NAMALWA (cell line): Measurements from ENCODE around the gene TRIM2.

Experiments used
- DNase-seq: peaks from one replicate; pipeline ENCODE4 v3.0.0-alpha.2; 2015; ENCODE audit warnings: low spot score

TRIM2 gene

GRCh38 chr4:153332936-153333335, 128.7 kb downstream of the TRIM2 start:
- DNase-seq, result no peak

- DNase-seq, result no peak
These were observed 129.6 kb downstream of the TRIM2 start for GRCh38 chr4:153333874-153334273.

GRCh38 chr4:153335665-153336064, 131.4 kb downstream of the TRIM2 start:
- no peak for DNase-seq

- DNase-seq, result no peak
These were observed 133.4 kb downstream of the TRIM2 start for GRCh38 chr4:153337686-153338085.

- DNase-seq, result peak; percentile 73
These were observed 137.4 kb downstream of the TRIM2 start for GRCh38 chr4:153341575-153342090.

GRCh38 chr4:153342751-153343552, 138.7 kb downstream of the TRIM2 start:
- peak; percentile 60 for DNase-seq

GRCh38 chr4:153344131-153345011, 140.1 kb downstream of the TRIM2 start, which contains the start of gene MND1:
Gene MND1 (plus strand): TSS chr4:153344688. CDS start chr4:153344738, 50 bp downstream.
- peak; percentile 93 for DNase-seq

- peak; percentile 93 for DNase-seq
These were observed 141.1 kb downstream of the TRIM2 start for GRCh38 chr4:153345012-153345981.

GRCh38 chr4:153346031-153346430, 141.8 kb downstream of the TRIM2 start:
- DNase-seq, result no peak

- DNase-seq, result peak; percentile 56
These were observed 142.3 kb downstream of the TRIM2 start for GRCh38 chr4:153346563-153346962.

- DNase-seq, result peak; percentile 59
These were observed 142.9 kb downstream of the TRIM2 start for GRCh38 chr4:153347117-153347516.

GRCh38 chr4:153348006-153348405, 143.8 kb downstream of the TRIM2 start:
- DNase-seq, result peak; percentile 73

- DNase-seq, result no peak
These were observed 145.1 kb downstream of the TRIM2 start for GRCh38 chr4:153349206-153349805.

GRCh38 chr4:153362184-153362583, 157.9 kb downstream of the TRIM2 start:
- no peak for DNase-seq

- DNase-seq, result no peak
These were observed 159.8 kb downstream of the TRIM2 start for GRCh38 chr4:153364061-153364460.

GRCh38 chr4:153365003-153365402, 160.8 kb downstream of the TRIM2 start:
- peak; percentile 45 for DNase-seq

GRCh38 chr4:153366486-153366885, 162.2 kb downstream of the TRIM2 start:
- DNase-seq, result no peak

GRCh38 chr4:153367092-153367491, 162.8 kb downstream of the TRIM2 start:
- no peak for DNase-seq

- no peak for DNase-seq
These were observed 164.8 kb downstream of the TRIM2 start for GRCh38 chr4:153369021-153369420.

- DNase-seq, result no peak
These were observed 167.5 kb downstream of the TRIM2 start for GRCh38 chr4:153371701-153372234.
